SW480 (cell line): ENCODE results near the gene LTB4R.

Experiments used
- DNase-seq: peaks from one replicate; pipeline ENCODE4 v3.0.0-alpha.2; 2016; ENCODE audit warnings: low spot score

The LTB4R gene, protein sequence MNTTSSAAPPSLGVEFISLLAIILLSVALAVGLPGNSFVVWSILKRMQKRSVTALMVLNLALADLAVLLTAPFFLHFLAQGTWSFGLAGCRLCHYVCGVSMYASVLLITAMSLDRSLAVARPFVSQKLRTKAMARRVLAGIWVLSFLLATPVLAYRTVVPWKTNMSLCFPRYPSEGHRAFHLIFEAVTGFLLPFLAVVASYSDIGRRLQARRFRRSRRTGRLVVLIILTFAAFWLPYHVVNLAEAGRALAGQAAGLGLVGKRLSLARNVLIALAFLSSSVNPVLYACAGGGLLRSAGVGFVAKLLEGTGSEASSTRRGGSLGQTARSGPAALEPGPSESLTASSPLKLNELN

DNA sequence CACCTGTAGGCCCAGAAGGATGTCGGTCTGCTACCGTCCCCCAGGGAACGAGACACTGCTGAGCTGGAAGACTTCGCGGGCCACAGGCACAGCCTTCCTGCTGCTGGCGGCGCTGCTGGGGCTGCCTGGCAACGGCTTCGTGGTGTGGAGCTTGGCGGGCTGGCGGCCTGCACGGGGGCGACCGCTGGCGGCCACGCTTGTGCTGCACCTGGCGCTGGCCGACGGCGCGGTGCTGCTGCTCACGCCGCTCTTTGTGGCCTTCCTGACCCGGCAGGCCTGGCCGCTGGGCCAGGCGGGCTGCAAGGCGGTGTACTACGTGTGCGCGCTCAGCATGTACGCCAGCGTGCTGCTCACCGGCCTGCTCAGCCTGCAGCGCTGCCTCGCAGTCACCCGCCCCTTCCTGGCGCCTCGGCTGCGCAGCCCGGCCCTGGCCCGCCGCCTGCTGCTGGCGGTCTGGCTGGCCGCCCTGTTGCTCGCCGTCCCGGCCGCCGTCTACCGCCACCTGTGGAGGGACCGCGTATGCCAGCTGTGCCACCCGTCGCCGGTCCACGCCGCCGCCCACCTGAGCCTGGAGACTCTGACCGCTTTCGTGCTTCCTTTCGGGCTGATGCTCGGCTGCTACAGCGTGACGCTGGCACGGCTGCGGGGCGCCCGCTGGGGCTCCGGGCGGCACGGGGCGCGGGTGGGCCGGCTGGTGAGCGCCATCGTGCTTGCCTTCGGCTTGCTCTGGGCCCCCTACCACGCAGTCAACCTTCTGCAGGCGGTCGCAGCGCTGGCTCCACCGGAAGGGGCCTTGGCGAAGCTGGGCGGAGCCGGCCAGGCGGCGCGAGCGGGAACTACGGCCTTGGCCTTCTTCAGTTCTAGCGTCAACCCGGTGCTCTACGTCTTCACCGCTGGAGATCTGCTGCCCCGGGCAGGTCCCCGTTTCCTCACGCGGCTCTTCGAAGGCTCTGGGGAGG, at the start of gene LTB4R:
Gene LTB4R, plus strand, starts transcription at position 857 of the 959 bp plus-strand sequence. CDS start 4,150 bp downstream, outside the sequence.
- DNase-seq, result no peak

DNA sequence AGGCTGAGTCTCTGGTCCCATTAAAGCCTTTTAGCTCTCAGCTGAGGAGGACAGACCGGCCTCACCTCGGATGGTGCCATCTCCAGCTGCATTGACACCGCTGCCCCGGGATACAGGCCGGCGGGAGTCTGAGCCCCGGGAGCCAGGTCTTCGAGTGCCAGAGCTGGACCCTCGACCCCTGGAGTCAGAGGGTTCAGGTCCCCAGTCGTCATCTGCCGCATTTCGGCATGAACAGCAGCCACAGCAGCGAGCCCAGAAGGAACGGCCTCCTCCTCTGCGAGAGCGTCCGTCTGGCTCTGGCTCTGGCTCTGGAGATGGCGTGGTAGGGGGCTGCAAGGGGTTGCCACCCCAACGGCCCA, 49.4 kb upstream of the LTB4R start:
- no peak for DNase-seq

DNA sequence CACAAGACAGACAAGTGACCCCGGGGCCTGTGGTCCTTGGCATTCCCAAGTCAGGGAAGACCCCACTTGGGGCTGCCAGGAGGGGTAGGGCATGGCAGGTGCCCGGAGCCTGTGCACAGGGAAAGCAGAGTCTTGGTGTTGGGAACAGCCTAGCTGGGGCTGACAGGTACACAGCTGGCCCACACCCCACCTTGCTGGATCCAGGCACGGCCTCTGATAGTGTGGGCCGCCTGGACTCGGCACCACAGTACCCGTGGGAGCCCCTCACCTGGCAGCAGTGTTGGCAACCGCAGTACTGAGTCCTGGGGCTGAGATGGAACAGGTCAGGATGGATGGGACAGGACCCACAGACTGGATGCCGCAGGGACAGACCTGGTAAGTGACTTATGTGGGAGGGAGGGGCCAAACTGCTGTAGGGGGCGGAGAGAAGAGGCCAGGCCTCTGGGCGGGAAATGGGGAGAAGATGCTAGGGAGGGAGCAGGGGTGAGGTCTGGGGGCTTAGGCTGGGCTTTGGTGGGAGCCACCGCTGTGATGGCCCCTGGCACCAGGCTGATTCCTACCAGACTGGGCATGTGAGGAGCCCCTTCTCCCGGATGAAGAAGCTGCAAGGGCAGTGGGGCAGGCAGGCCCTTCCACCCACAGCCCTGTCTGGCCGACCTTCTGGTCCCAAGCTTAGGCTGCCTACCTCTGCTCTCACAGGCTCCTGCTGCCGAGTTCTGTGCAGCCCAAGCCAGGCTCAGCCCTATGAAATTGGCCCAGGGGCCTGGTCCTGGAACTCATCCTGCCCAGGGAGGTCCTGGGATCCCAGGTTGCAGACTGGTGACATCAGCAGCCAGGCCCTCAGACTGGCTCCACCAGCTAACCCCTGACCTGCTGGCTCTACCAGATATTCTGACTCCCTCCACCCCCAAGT, 48.2 kb upstream of the LTB4R start, which contains the start of gene TGM1:
Gene TGM1, minus strand, starts transcription at position 357 of the 913 bp plus-strand sequence. CDS start 825 bp downstream, outside the sequence.
- no peak for DNase-seq

DNA sequence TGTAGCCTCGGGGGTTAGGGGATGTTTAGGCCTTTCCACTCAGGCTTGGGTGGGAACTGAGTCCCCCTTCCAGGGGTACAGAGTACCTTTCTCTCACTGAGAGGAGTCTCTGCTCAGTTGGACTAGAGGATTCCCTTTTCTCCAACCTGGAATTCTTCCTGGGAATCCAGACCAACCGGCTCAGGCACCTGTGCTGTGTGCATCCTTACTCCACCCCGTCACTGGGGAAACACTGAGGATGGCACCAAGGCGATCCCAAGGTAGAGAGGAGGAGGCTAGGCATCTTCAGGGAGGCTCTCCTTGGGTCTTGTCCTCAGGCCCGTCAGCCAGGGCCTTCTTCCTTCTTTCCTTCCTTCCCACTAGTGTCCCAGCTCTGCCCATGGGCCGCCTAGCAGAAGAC, 47.5 kb upstream of the LTB4R start:
- no peak for DNase-seq

DNA sequence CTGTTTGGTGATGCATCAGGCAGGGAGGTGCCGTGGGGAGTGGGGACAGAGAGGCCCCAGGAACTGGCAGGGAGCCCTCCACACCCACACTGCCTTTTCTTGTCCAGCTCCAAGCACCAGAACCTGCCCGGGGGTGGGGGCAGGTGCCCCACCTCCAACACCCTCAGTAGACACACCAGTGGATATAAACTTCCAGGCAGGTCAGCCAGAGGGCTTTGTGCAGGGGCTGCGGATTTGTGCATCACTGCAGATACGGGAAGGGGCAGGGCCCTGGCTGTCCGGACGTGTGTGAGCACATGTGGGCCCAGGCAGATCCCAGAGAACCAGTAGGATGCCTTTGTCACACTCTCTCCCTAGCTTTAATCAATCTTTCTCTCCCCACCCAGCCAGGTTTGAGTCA, 47.0 kb upstream of the LTB4R start:
- no peak for DNase-seq

DNA sequence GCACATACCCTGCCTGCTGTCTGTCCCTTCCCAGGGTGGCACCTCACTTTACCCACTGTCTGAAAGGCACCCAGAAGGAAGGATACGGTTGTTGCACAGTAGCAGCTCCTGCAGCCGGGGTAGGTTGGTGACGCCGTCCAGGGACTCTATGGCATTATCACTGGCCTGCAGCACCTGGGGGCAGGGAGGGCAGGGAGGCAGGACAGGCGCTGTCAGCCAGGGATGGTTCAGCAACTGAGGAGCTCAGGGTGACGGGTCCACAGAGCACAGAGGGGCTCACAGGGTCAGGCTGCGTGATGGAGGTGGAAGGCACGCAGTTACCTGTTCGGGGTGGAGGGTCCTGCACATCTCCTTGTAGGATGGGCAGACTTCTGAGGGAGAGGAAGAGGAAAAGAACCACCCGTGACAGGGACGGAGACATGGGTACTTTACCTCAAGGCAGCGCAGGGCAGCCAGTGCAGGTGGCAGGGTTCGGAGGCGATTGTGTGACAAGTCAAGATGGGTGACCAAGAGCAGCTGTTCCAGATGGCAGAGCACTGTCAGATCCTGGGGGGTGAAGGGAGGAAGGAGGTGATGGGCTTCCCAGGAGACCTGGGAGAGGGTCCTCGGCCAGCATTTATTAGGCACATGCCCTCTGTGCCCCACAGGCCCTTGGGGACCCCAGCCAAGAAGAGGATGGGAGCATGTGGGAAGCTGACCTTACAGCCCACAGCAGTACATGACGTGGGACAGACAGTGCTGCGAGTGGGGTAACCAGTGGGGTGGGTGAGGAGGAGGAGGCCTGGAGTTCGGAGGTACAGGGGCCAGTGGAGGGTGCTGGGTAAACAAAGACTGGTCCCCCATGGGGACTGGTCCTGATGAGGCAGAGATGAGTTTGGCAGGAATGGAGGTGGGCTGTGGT, 44.7 kb upstream of the LTB4R start:
- no peak for DNase-seq

DNA sequence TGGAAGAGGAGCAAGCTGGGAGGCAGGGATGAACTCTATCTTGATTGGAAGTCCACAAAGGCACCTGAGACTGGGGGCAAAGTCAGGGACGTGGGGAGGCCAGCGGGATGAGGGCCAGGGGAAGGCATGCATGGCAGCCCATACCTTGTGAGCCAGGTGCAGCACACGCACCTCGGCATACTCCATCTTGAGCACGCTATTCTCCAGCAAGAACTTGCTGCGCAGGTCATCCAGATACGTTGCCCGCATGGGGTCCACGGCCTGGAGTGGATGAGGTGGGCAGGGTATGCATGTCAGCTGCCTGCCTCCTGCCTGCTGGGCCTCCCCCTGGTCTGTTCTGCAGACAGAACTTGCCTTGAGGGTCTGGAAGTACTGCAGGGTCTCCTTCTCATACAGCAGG, 43.8 kb upstream of the LTB4R start:
- DNase-seq, result no peak

DNA sequence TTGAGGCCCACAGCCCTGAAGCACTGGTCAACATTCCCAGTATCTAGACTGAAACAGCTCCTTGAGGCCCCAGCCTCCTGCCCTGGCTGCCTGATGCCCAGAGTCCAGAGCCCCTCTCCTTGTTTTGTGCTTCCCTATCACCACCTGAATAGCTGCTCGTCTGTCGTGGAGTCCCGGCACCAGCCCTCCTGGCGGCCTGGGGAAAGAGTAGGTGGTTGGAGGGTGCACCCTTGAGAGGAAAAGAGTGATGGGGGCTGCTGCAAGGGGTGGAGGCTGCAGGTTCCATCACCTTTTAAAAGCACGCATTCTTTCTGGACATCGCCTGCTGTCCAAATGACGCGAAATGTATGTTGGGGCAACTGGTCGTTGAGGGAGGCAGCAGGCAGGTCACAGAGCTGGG, 43.1 kb upstream of the LTB4R start:
- no peak for DNase-seq

DNA sequence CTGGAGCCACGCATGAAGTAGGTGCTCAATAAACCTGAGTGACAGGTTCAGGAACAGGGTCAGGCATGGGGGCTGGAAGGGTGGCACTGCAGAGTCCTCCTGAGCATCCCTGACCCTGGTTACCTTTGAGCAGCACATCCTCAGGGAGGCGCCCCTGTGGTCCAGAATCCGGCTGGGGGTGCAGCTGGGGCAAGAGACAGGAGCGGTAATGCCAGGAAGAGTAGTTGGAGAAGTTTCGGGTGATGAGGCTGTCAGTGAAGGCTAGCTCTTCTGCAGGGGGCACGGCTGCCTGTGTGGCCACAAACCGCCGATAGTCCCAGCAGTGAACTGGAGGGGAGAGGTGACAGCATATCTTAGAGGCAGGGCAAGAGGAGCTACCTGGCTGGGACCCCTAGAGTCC, 41.9 kb upstream of the LTB4R start:
- DNase-seq, result no peak

DNA sequence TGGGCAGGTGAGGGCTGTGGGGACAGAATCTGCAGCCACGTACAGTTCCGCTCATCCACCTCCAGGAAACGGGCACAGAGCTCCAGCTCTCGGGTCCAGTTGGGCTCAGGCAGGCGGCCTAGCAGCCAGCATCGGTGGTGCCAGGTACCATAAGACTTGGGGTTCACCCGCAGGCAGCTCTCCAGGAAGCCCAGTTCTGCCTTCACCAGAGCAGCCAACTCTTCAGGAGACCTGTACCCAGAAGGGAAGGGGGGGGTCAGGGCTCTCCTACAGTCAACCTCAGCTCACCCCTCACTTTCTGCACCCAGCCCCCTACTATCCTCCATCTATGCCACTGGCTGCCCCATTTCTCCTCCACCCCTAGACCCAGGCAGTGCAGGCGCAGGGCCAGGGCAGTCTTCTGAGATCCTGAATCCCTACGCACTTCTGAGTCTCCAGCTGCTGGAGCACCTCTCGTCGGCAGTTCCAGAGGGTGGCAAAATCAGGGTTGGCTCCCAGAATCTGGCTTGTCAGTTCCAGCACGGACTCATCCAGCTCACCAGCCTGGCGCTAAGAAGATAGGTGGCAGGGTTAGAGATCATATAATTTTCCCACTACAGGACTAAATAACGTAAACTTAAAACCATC, 41.3 kb upstream of the LTB4R start:
- no peak for DNase-seq

DNA sequence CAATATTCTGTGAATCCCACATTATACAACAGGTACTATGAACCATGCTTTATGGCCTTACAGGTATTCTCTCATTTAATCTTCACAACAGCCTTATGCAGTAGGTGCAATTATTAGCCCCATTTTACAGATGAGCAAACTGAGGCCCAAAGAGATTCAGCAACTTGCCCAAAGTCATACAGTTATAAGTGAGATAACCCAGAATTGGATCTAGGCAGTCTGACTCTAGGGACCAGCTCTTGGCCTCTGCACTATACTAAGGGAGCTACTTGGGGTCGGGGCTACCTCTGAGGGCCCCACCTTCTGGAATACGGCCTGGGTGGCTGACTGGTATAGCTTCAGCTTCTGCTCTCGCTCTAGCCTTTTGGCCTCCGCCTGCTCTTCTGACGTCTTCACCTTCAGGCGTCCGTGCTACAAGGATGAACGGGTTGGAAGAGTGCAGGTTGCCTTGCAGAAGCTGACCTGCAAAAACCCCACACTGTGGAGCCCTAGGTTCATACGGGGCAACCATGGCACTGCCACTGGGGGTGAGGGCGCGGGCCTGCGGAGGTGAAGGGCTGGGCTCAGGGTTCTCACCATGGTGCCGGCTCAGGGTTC, 40.7 kb upstream of the LTB4R start:
- DNase-seq, result no peak

DNA sequence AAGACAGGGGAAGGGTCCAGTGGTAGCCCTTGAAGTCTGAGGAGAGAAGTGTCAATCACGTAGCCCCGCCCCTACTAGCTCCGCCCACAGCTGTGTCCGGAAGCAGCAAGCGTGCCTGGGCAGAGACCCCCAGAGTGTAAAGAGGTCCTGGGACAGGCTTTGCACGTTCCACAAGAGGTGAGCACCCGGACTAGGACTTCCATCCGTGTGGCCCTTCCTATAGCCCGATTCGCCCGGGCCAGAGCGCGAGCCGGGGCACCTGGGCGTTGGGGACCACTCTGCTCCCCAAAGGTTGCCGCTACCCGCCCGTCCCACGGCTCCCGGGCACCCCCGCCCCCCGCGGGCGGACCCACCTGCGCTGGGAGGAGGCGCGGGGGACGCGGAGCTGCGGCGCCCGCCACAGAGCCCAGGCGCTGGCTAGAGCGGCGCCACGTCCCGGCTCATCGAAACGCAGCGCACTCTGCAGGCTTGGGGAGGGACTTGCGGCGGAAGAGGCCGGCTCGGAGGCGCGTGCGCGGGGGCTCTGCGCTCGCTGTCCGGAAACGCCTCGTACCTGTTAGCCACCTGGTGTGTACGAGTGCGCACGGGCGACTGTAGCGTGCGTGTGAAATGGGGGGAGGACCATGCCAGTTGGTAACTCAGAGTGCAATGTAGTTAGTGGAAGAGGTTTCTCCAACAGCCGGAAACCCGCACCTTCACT, 40.0 kb upstream of the LTB4R start, which contains the start of gene RABGGTA:
Gene RABGGTA, minus strand, starts transcription at position 464 of the 700 bp plus-strand sequence. CDS start 482 bp downstream, outside the sequence.
- peak; percentile 90 for DNase-seq

DNA sequence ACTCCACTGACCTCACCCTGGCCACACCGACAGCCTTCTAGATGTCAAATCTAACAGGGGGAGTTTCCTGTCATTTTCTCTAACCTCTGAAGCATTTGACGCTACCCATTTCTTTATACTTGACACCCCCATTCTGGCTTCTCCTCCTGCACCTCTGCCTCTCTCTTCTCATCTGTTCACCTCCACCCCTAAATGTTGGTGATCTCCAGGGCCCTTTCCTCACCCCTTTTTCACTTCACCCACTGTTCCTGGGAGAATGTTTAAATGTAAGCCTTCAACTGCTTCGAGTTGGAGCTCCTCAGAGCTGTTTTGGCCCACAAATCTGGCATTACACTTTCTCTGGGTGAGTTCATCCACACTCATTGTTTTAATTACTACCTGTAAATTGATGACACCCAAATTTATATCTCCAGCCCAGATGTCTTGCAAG, 39.5 kb upstream of the LTB4R start:
- no peak for DNase-seq

DNA sequence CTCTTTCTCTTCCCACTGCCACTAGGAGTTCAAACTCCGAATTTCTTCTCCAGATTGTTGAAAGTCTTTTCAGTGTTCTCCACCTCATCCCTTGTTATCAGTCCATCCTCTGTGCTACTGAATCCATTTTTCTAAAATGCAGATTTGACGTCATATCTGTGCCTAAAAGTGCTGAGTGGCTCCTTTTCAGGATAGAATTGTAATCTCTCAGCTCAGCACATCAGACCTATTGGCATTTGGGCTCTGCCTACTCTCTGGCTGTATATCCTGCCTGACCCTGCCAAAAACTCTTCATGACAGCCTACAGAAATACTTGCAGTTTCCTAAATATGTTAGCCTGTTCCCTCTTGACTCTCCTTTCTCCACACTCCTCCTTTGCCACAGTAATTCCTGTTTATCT, 38.8 kb upstream of the LTB4R start:
- DNase-seq, result no peak

DNA sequence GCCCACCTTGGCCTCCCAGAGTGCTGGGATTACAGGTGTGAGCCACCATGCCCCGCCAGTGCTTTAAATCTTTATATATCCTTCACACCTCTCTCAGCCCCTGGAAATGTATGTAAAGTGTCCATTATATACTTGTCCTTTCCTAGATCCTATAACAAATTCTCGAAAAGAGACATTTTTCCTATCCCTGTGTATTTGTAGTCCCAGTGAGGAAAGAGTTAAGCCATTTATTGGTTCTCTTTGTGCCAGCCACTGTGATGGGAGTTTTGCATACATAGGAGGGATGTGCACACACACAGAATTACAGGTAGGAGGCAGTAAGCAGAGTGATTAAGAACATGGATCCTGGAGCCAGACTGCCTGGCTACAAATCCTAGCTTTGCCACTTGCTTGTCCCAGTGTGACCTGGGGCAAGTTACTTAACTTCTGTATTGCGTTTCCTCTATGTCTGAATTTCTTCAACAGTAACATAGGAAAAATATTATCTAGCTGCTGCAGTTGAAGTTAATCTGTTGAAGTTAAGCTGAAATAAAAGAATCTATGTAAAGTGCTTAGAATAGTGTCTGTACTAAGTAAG, 37.8 kb upstream of the LTB4R start:
- peak; percentile 13 for DNase-seq

DNA sequence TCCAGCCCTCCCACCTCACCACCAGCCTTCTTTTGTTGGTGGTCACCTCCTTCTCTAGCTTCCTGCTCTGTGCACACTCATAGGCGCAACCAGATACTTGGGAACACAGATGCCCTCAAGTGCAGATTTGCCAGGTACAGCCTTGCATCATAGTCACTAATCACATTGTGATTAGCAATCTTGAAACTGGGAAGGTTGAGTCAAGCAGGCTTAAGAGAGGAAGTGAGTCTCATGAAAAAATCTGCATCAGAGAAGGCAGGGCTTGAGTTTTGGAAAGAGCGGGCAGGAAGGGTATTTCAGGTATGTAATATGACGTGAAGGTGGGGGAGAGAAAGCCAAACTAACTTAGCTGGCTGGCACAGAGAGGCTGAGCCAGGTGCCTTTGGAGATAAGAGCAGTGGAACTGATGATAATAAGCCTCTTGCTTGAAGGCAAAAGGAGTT, 37.2 kb upstream of the LTB4R start:
- no peak for DNase-seq

DNA sequence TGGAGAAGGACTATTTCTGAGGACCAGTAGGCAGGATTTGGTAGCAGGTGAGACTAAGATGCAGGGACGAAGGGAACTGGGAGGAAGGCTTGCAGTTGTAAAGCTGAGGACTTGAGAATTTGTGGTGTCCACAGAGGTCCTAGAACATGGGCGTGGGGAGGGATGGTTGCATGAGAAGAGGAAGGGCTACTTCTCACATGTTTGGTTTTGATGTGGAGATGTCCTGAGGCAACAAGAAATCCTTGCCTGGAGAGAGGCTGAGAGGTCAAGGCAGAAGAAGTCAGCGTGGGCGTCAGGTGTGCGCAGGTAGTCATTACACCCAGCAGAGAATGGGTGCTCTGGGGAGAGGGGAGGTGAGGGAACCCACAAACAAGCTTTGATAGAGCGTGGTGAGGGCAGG, 34.2 kb upstream of the LTB4R start:
- no peak for DNase-seq

DNA sequence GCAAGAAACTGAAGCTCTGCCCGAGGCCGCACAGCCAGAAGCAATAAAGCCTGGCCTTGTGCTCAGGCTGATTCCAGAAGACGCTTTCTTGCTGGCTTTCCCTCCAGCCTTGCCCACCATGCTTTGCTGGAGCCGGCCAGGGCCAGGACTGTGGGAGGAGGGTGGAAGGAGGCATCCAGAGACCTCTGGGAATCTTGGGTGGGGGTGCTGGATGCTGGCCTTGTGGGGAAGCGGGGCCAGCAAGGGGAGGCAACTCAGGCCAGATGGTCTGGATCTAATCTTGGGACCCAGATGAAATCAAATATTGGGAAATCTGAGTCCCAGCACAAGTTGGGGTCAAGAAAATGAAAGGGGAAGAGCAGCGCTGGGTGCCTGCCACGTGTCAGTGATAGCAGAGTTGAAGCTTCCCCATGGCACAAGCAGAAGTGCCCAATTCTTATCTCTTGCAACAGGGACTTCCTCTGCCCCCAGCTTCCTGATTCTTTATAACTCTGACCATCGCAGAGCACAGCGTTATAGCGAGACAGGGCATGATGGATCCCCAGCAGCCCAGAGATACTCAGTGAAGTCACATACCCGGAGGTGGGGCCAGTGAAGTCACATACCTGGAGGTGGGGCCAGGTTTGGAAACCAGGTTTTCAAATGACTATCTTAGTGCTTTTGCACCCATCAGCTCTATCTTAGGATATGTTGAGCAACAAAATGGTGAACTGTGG, 33.5 kb upstream of the LTB4R start:
- no peak for DNase-seq
